Transverse colon (tissue), 4 donors: ENCODE measurements around the gene ALDH1A2. TPM values are rescaled to one million over a fixed set of nuclear protein-coding genes. Genes with fewer than 3 reads are reported as not detected.

ENCODE experiments used
- DNase-seq: peaks from one replicate; pipeline ENCODE4 v3.0.0-alpha.2; 2019
- H3K27ac ChIP-seq, 4 donors: fragments of 200-600 bp; sonication (generic); 2 replicates each; pipeline ENCODE4 v1.5.1; 2016 to 2018; ENCODE audit warnings: inconsistent platforms in 4 of 4
- H3K27me3 ChIP-seq: fragments of 200-600 bp; sonication (generic); 2 replicates; pipeline ENCODE4 v1.5.1; 2017; ENCODE audit warnings: inconsistent platforms
- H3K36me3 ChIP-seq, 4 donors: fragments of 200-600 bp; sonication (generic); 2 replicates each; pipeline ENCODE4 v1.5.1; 2017 to 2019; ENCODE audit warnings: inconsistent platforms in 4 of 4
- H3K4me1 ChIP-seq, 4 donors: fragments of 200-600 bp; sonication (generic); 2 replicates each; pipeline ENCODE4 v1.5.1; 2017 to 2020; ENCODE audit warnings: inconsistent platforms in 4 of 4
- H3K4me3 ChIP-seq, 4 donors: fragments of 200-600 bp; sonication (generic); 1 replicate in 1 of 4; 2 replicates in 3 of 4; pipeline versions ENCODE4 v1.5.1 to v1.6.1; 2017 to 2019; ENCODE audit warnings: inconsistent platforms in 4 of 4
- H3K9me3 ChIP-seq, 2 donors: fragments of 200-600 bp; sonication (generic); 2 replicates each; pipeline ENCODE4 v1.5.1; 2017 to 2019; ENCODE audit warnings: inconsistent platforms in 2 of 2
- CTCF ChIP-seq, 5 experiments: fragments of 200-600 bp in 3 of 5; fragments of 450-650 bp in 2 of 5; sonication (generic) in 3 of 5; IDR thresholded peaks; 1 replicate in 2 of 5; 2 replicates in 3 of 5; pipeline ENCODE4 v1.5.1; 2016 to 2017; ENCODE audit warnings: antibody characterized with exemption in 5 of 5, inconsistent platforms in 3 of 5, mild to moderate bottlenecking in 2 of 5, moderate library complexity in 1 of 5
- EP300 ChIP-seq: sonication (generic); formaldehyde crosslinking; IDR thresholded peaks from one replicate; pipeline ENCODE4 v1.6.1; 2017; ENCODE audit warnings: antibody characterized with exemption, low read depth
- POLR2A ChIP-seq: fragments of 450-650 bp; IDR thresholded peaks from one replicate; pipeline ENCODE4 v1.6.1; 2016; ENCODE audit warnings: antibody characterized with exemption, mild to moderate bottlenecking, moderate library complexity
- POLR2AphosphoS5 ChIP-seq, 3 donors: sonication (generic); formaldehyde crosslinking; IDR thresholded peaks; one replicate each; pipeline ENCODE4 v1.6.1; 2016; ENCODE audit warnings: antibody characterized with exemption in 3 of 3
- WGBS, 2 donors: methylation state at CpG; one replicate each; pipeline ENCODE4 v1.1.5; 2018; ENCODE audit warnings: low coverage in 1 of 2; 5-methylcytosine and 5-hydroxymethylcytosine counted together
- in situ Hi-C, 4 donors: fragments of 200-750 bp; cut with MboI; loops; one replicate each; pipeline versions ENCODE4 v1.15.0 to v1.15.1; 2017; ENCODE audit warnings: low sequenced_read_pairs in 3 of 4, low pct_ligation_motif_present in 1 of 4, low pct_unique_long_range_greater_than_20kb in 1 of 4
- intact Hi-C: fragments of 100-400 bp; cut with DNase I; formaldehyde crosslinking; loops from one replicate; pipeline ENCODE4 v1.15.1; 2023; ENCODE audit warnings: low total_unique reads
- total RNA-seq, 4 donors: library from RNA; depleted of rRNA; stranded (reverse); fragments of >200 nt; gene quantifications; one replicate each; pipeline ENCODE4 v1.1.0, GENCODE V29; 2016

Gene ALDH1A2
- total RNA-seq, 4 donors from 2014 or later = 0.68 to 4.9 (median 1.7) TPM; not detected in 1

GRCh38 chr15:57950381-57950946 is 115.0 kb downstream of the ALDH1A2 start:
- DNase-seq = no peak
- no peaks in the 10 kb centered on the region for H3K36me3 ChIP-seq
- in situ Hi-C loops = no loop called here
- intact Hi-C loops = no loop called here
- TF ChIP-seq POLR2A = no peak
- TF ChIP-seq CTCF (IDR thresholded peaks at IDR 0.05) = no peak
- TF ChIP-seq POLR2AphosphoS5 (IDR thresholded peaks at IDR 0.05) = no peak
- no peak for TF ChIP-seq EP300
- H3K4me3 ChIP-seq = no peak overlapping the region
- H3K4me1 ChIP-seq = no peaks in the 10 kb centered on the region
- no peaks in the 10 kb centered on the region for H3K27me3 ChIP-seq
- WGBS, 2 donors = 76 to 88% methylated on average over 3 to 8 of the region's 8 CpGs
- no peak overlapping the region for H3K27ac ChIP-seq
- no peaks in the 10 kb centered on the region for H3K9me3 ChIP-seq

GRCh38 chr15:57949374-57949943 is 116.1 kb downstream of the ALDH1A2 start:
- Histone ChIP-seq H3K27me3 (no peaks in the 10 kb centered on the region), H3K36me3 (no peaks in the 10 kb centered on the region), H3K27ac (no peak overlapping the region), H3K4me1 (no peaks in the 10 kb centered on the region), H3K4me3 (no peak overlapping the region), H3K9me3 (no peaks in the 10 kb centered on the region)
- no peak for TF ChIP-seq POLR2AphosphoS5 (IDR thresholded peaks at IDR 0.05)
- no peak for TF ChIP-seq POLR2A
- TF ChIP-seq EP300 = no peak
- no peak for TF ChIP-seq CTCF (IDR thresholded peaks at IDR 0.05)
- DNase-seq = no peak
- WGBS, 2 donors = 67 to 90% methylated on average over 1 to 3 of the region's 3 CpGs
- intact Hi-C loops = no loop called here
- in situ Hi-C loops = no loop called here

- Histone ChIP-seq H3K4me3 (no peak overlapping the region), H3K27me3 (no peaks in the 10 kb centered on the region), H3K27ac (no peak overlapping the region), H3K9me3 (no peaks in the 10 kb centered on the region), H3K36me3 (no peaks in the 10 kb centered on the region), H3K4me1 (no peaks in the 10 kb centered on the region)
- WGBS, 2 donors = 66% methylated on average over 4 to 9 of the region's 9 CpGs
- TF ChIP-seq CTCF (IDR thresholded peaks at IDR 0.05) (no peak), POLR2AphosphoS5 (IDR thresholded peaks at IDR 0.05) (no peak), POLR2A (no peak), EP300 (no peak)
- DNase-seq = no peak
- intact Hi-C loops = no loop called here
- in situ Hi-C loops = no loop called here
Observed at GRCh38 chr15:57948351-57949289, 116.9 kb downstream of the ALDH1A2 start.

- no peaks in the 10 kb centered on the region for H3K27me3 ChIP-seq
- in situ Hi-C loops = no loop called here
- no peak for DNase-seq
- no peaks in the 10 kb centered on the region for H3K4me1 ChIP-seq
- intact Hi-C loops = no loop called here
- H3K9me3 ChIP-seq = no peaks in the 10 kb centered on the region
- 57 to 69% methylated on average over 2 to 3 of the region's 3 CpGs for WGBS, 2 donors
- no peaks in the 10 kb centered on the region for H3K36me3 ChIP-seq
- no peak overlapping the region for H3K27ac ChIP-seq
- TF ChIP-seq POLR2AphosphoS5 (IDR thresholded peaks at IDR 0.05) (no peak), POLR2A (no peak), CTCF (IDR thresholded peaks at IDR 0.05) (no peak), EP300 (no peak)
- H3K4me3 ChIP-seq = no peak overlapping the region
Observed at GRCh38 chr15:57947781-57948180, 117.7 kb downstream of the ALDH1A2 start.
